K562 (cell line): ENCODE measurements around the gene JUP. TPM values are rescaled to one million over a fixed set of nuclear protein-coding genes. Genes with fewer than 3 reads are reported as not detected.

Experiments used
- CUX1 ChIP-seq: fragments of 200-800 bp; sonication (Bioruptor generic); IDR thresholded peaks from 2 replicates; pipeline ENCODE4 v1.6.1; 2016; ENCODE audit warnings: missing genetic modification characterization, missing compliant biosample characterization
- DEAF1 ChIP-seq: fragments of 450-650 bp; formaldehyde crosslinking; IDR thresholded peaks from 2 replicates; pipeline ENCODE4 v1.4.0; 2020; ENCODE audit warnings: mild to moderate bottlenecking, moderate library complexity
- GTF2F1 ChIP-seq: IDR thresholded peaks from 2 replicates; pipeline ENCODE4 v1.6.1; 2011; ENCODE audit warnings: low read depth, low read length, improper control_type of control experiment
- MAZ ChIP-seq, 2 experiments: fragments of 450-650 bp in 1 of 2; sonication (generic) in 1 of 2; formaldehyde crosslinking; IDR thresholded peaks in 1 of 2; conservative IDR thresholded peaks in 1 of 2; 2 replicates each; pipeline versions ENCODE4 v1.4.0 to v1.5.0; 2020; ENCODE audit warnings: mild to moderate bottlenecking in 1 of 2, missing genetic modification reagents in 1 of 2
- REST ChIP-seq, 2 experiments: fragments of 450-650 bp; formaldehyde crosslinking in 1 of 2; IDR thresholded peaks; 2 replicates each; pipeline versions ENCODE4 v1.4.0 to v1.6.1; 2014 to 2020; ENCODE audit warnings: mild to moderate bottlenecking in 2 of 2, borderline replicate concordance in 1 of 2, low read depth in 1 of 2
- ZBTB9 ChIP-seq: fragments of 450-650 bp; formaldehyde crosslinking; IDR thresholded peaks from 2 replicates; pipeline ENCODE4 v1.4.0; 2020; ENCODE audit warnings: mild to moderate bottlenecking, moderate library complexity
- ZNF589 ChIP-seq: fragments of 200-800 bp; sonication (Bioruptor generic); IDR thresholded peaks from 2 replicates; pipeline ENCODE4 v1.6.1; 2016; ENCODE audit warnings: low read depth, missing genetic modification characterization, missing compliant biosample characterization
- ZNF644 ChIP-seq: fragments of 200-800 bp; sonication (Bioruptor generic); IDR thresholded peaks from 2 replicates; pipeline ENCODE4 v1.6.1; 2016; ENCODE audit warnings: low read depth, missing genetic modification characterization, missing compliant biosample characterization
- polyA plus RNA-seq, 8 experiments: library from polyadenylated mRNA; depleted of rRNA in 4 of 8; stranded (reverse) in 5 of 8; unstranded in 3 of 8; fragments of >200 nt; fragmentation: Nextera tagmentation in 2 of 8; fragmentation: Illumina TruSeq in 1 of 8; extraction: Ambion mirVana in 2 of 8; extraction: Trizol in 1 of 8; gene quantifications; 2 replicates each; pipeline versions ENCODE4 v1.2.1 to v1.2.3, GENCODE V29; 2011 to 2014; ENCODE audit warnings: inconsistent platforms in 1 of 8, missing spikeins in 1 of 8
- total RNA-seq, 7 experiments: library from RNA; depleted of rRNA in 6 of 7; stranded (reverse); fragments of >200 nt in 6 of 7; fragmentation: Illumina TruSeq in 2 of 7; extraction: Trizol in 2 of 7; gene quantifications; 2 replicates each; pipeline versions ENCODE4 v1.2.1 to v1.2.3, GENCODE V29; 2011 to 2021; ENCODE audit warnings: low replicate concordance in 1 of 7

The JUP gene
- total and polyA plus RNA-seq, 9 of the 15 experiments (the other 6 are each of a cell fraction or from before 2014, with no cell fraction given), result 6.4 to 177 (median 31.2) TPM

- TF ChIP-seq MAZ (CRISPR knock-in tag; conservative IDR thresholded peaks at IDR 0.05 in 1 of 2, IDR thresholded peaks at IDR 0.05 in 1 of 2), result peak; percentile 76 to 78
- peak; percentile 67; the same call in 1 of the 2 replicates for TF ChIP-seq ZNF644 (tag)
- no peak for TF ChIP-seq CUX1
- TF ChIP-seq ZNF589, result peak; percentile 85
- TF ChIP-seq ZBTB9, result peak; percentile 85
- TF ChIP-seq REST (IDR thresholded peaks at IDR 0.05; ENCODE audit: borderline replicate concordance), result peak; percentile 96
- TF ChIP-seq REST (CRISPR knock-in tag; IDR thresholded peaks at IDR 0.05; ENCODE audit: low read depth), result 0 out of 2 replicates have a peak, but pooled peaks have one; percentile 39
- peak; percentile 96 for TF ChIP-seq DEAF1 (CRISPR knock-in tag)
- TF ChIP-seq GTF2F1, result no peak
Measured at GRCh38 chr17:41738077-41738800, 48.3 kb downstream of the JUP start (continued).
